NOMO-1 treated with dmso at 0.1 percent for 144 hours (cell line): ENCODE results near the gene RDM1.

Experiments used
- DNase-seq: peaks from one replicate; lab custom pipeline; 2025; ENCODE audit not compliant: unreplicated experiment; lab: John Stamatoyannopoulos, UW

RDM1 gene

GRCh38 chr17:35934760-35935159 lies 4.2 kb upstream of the RDM1 start:
- no peak for DNase-seq

- no peak for DNase-seq
Observed at GRCh38 chr17:35932586-35932985, 2.0 kb upstream of the RDM1 start.

GRCh38 chr17:35931794-35932425 lies 1.3 kb upstream of the RDM1 start:
- no peak for DNase-seq

- DNase-seq, result no peak
Observed at GRCh38 chr17:35927714-35928113, 2.9 kb downstream of the RDM1 start.

GRCh38 chr17:35923609-35924114 lies 6.9 kb downstream of the RDM1 start:
- DNase-seq, result no peak

- DNase-seq, result no peak
Observed at GRCh38 chr17:35920229-35920628, 10.3 kb downstream of the RDM1 start.

GRCh38 chr17:35918665-35919064 lies 11.9 kb downstream of the RDM1 start:
- no peak for DNase-seq

GRCh38 chr17:35917519-35918213 lies 12.9 kb downstream of the RDM1 start:
- no peak for DNase-seq

GRCh38 chr17:35915153-35915964 lies 15.2 kb downstream of the RDM1 start:
- DNase-seq, result no peak

- no peak for DNase-seq
Observed at GRCh38 chr17:35914354-35914753, 16.2 kb downstream of the RDM1 start.

GRCh38 chr17:35913609-35914008 lies 17.0 kb downstream of the RDM1 start:
- no peak for DNase-seq

- no peak for DNase-seq
Observed at GRCh38 chr17:35912942-35913341, 17.6 kb downstream of the RDM1 start.

- DNase-seq, result no peak
Observed at GRCh38 chr17:35912339-35912912, 18.1 kb downstream of the RDM1 start.

GRCh38 chr17:35909408-35909807 lies 21.2 kb downstream of the RDM1 start:
- no peak for DNase-seq

- DNase-seq, result no peak
Observed at GRCh38 chr17:35907691-35908090, 22.9 kb downstream of the RDM1 start.

GRCh38 chr17:35906926-35907637 lies 23.5 kb downstream of the RDM1 start:
- DNase-seq, result no peak

GRCh38 chr17:35906191-35906925 lies 24.2 kb downstream of the RDM1 start:
- no peak for DNase-seq

- DNase-seq, result no peak
Observed at GRCh38 chr17:35903451-35903850, 27.1 kb downstream of the RDM1 start.

GRCh38 chr17:35901631-35902175 lies 28.9 kb downstream of the RDM1 start:
- no peak for DNase-seq
